ENCODE data around the gene LYL1. TPM values are rescaled to one million over a fixed set of nuclear protein-coding genes. Genes with fewer than 3 reads are reported as not detected.

Gene LYL1
- total and polyA plus RNA-seq, 2 of the 13 experiments (the other 11 are each of a cell fraction or from before 2014, with no cell fraction given), result 0.75 to 0.92 TPM

DNA sequence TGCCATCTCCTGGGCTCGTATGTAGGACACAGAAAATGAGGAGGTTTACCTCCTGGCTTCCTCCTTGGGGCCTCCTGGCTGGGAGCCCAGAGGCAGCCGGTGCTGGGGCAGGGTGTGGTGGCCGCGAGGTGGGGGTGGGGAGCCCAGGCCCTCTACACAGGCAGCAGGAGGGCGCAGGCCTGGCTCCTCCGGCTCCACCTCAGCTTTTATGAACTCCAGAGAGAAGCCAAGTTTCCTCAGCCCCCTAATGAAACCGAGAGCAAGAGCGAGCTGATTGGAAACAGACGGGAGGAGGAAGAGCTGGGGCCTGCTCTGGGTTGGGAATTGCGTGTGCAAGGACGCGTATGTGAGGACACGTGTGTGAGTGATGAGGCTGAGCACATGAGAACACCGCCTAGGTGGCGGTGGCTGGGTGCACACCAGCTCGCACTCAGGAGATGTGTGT, 23.1 kb downstream of the LYL1 start:
- no peaks in the 10 kb centered on the region for H3K79me2 ChIP-seq (ENCODE audit: insufficient read depth, low read length)
- FAIRE-seq (no peak), DNase-seq (ENCODE audit: low spot score) (no peak), ATAC-seq (no peak)
- no peak overlapping the region for H3K27ac ChIP-seq (ENCODE audit: extremely low read length, insufficient read depth, low read length)
- H3K27me3 ChIP-seq (ENCODE audit: control insufficient read depth in 1 of 2, insufficient read depth in 2 of 2, low read length in 2 of 2), result no peaks in the 10 kb centered on the region
- WGBS (ENCODE audit: low lambda C conversion rate), result 99% methylated on average over 11 of the region's 16 CpGs
- peaks cover 11% of the 10 kb centered on the region for H3K4me1 ChIP-seq (ENCODE audit: insufficient read depth, low read length)
- in situ Hi-C loops (cut with HindIII; ENCODE audit: extremely low pct_ligation_motif_present, low pct_unique_long_range_greater_than_20kb), result no loop called here
- H3K4me3 ChIP-seq (replicated peaks in 1 of 3; ENCODE audit: insufficient read depth in 1 of 3, low read depth in 2 of 3, low read length in 3 of 3), result no peak overlapping the region
- no peak for TF ChIP-seq ZZZ3 (CRISPR knock-in tag; IDR thresholded peaks at IDR 0.05; ENCODE audit: borderline replicate concordance)
- no peak for TF ChIP-seq MAF1 (CRISPR knock-in tag; IDR thresholded peaks at IDR 0.05; ENCODE audit: borderline replicate concordance)
- TF ChIP-seq, protein P1, sequence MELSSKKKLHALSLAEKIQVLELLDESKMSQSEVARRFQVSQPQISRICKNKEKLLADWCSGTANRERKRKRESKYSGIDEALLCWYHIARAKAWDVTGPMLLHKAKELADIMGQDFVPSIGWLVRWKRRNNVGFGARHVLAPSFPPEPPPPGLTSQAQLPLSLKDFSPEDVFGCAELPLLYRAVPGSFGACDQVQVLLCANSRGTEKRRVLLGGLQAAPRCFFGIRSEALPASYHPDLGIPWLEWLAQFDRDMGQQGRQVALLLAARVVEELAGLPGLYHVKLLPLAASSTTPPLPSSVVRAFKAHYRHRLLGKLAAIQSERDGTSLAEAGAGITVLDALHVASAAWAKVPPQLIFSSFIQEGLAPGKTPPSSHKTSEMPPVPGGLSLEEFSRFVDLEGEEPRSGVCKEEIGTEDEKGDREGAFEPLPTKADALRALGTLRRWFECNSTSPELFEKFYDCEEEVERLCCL (CRISPR knock-in tag; IDR thresholded peaks at IDR 0.05; ENCODE audit: borderline replicate concordance), result no peak
- TF ChIP-seq ZNF446 (CRISPR knock-in tag; IDR thresholded peaks at IDR 0.05), result no peak
- no peak for TF ChIP-seq RXRA (CRISPR knock-in tag; IDR thresholded peaks at IDR 0.05)
- no peak for TF ChIP-seq CCDC6 (CRISPR knock-in tag; IDR thresholded peaks at IDR 0.05)
- TF ChIP-seq RBM22 (optimal IDR thresholded peaks at IDR 0.05; ENCODE audit: low read length), result peak; percentile 33
- ChIA-PET CTCF (ENCODE audit: low intra/inter-chr PET ratio, low total read pairs) (no interaction called here), POLR2A (no interaction called here)
- BruUV-seq (replicated peaks), result no TSS peak
- intact Hi-C loops (cut with micrococcal nuclease; ENCODE audit: unreplicated experiment), result no loop called here
- H3K9ac ChIP-seq (ENCODE audit: insufficient read depth, low read depth, low read length), result no peak overlapping the region
- H3K4me2 ChIP-seq (ENCODE audit: low read depth, low read length), result no peak overlapping the region
- H2AFZ ChIP-seq (ENCODE audit: low read length), result no peak overlapping the region
- H3K9me3 ChIP-seq (ENCODE audit: low read length), result no peaks in the 10 kb centered on the region
- peaks cover 12 to 45% of the 10 kb centered on the region in 2 experiments for H3K36me3 ChIP-seq (replicated peaks in 1 of 2; ENCODE audit: control insufficient read depth in 1 of 2, insufficient read depth in 2 of 2, low read length in 2 of 2)
- H4K20me1 ChIP-seq (ENCODE audit: insufficient read depth, low read length), result no peaks in the 10 kb centered on the region

DNA sequence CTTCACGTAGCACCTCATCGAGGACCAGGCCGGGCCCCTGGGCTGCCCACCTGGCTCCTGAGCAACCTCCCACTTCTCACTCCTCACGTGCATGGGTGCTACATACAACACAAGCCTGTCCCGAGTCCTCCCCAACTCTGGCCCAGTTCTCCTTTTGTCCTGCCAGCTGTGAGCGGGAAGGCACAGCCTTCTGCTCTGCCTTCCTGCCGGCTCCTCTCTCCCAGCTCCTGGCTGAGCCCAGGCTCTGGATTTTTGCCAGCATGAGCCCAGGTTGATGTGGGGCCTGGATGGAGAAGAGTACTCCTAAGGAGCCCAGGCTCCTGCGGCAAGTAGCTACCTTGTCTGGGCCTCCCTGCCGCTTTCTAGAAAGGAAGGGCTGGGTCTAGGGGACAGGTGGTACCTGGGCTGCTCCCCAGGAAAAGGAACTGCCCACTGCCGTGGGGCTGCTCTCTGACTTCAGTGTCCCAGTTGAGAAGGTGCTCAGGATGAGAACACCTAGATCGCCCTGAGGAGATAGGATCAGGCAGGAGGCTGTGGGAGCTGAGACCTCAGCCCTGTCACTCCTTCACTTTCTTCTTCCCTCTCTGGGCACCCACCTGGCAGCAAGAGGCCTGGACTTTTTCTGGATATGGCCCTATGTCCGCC, 23.6 kb downstream of the LYL1 start:
- in situ Hi-C loops (cut with HindIII; ENCODE audit: extremely low pct_ligation_motif_present, low pct_unique_long_range_greater_than_20kb) (no loop called here), intact Hi-C loops (cut with micrococcal nuclease; ENCODE audit: unreplicated experiment) (no loop called here)
- Histone ChIP-seq H3K36me3 (replicated peaks in 1 of 2; ENCODE audit: control insufficient read depth in 1 of 2, insufficient read depth in 2 of 2, low read length in 2 of 2) (peaks cover 13 to 50% of the 10 kb centered on the region in 2 experiments), H3K27me3 (ENCODE audit: control insufficient read depth in 1 of 2, insufficient read depth in 2 of 2, low read length in 2 of 2) (no peaks in the 10 kb centered on the region), H3K27ac (ENCODE audit: extremely low read length, insufficient read depth, low read length) (no peak overlapping the region), H3K4me3 (replicated peaks in 1 of 3; ENCODE audit: insufficient read depth in 1 of 3, low read depth in 2 of 3, low read length in 3 of 3) (no peak overlapping the region), H3K4me2 (ENCODE audit: low read depth, low read length) (no peak overlapping the region), H3K4me1 (ENCODE audit: insufficient read depth, low read length) (peaks cover 11% of the 10 kb centered on the region), H3K79me2 (ENCODE audit: insufficient read depth, low read length) (no peaks in the 10 kb centered on the region), H3K9me3 (ENCODE audit: low read length) (no peaks in the 10 kb centered on the region), H3K9ac (ENCODE audit: insufficient read depth, low read depth, low read length) (no peak overlapping the region), H4K20me1 (ENCODE audit: insufficient read depth, low read length) (no peaks in the 10 kb centered on the region), H2AFZ (ENCODE audit: low read length) (no peak overlapping the region)
- DNase-seq (ENCODE audit: low spot score), result no peak
- no TSS peak for BruUV-seq (replicated peaks)
- no peak for ATAC-seq
- WGBS (ENCODE audit: low lambda C conversion rate), result 100% methylated on average over 9 of the region's 12 CpGs
- no peak for FAIRE-seq
- POLR2A ChIA-PET, result no interaction called here
- CTCF ChIA-PET (ENCODE audit: low intra/inter-chr PET ratio, low total read pairs), result no interaction called here
- TF ChIP-seq TOPORS (CRISPR knock-in tag; IDR thresholded peaks at IDR 0.05) (no peak), NAIF1 (CRISPR knock-in tag; IDR thresholded peaks at IDR 0.05; ENCODE audit: borderline replicate concordance) (no peak), TAF1 (CRISPR knock-in tag; IDR thresholded peaks at IDR 0.05) (no peak), MAFG (CRISPR knock-in tag; IDR thresholded peaks at IDR 0.05) (no peak), ZNF251 (CRISPR knock-in tag; IDR thresholded peaks at IDR 0.05) (no peak), SMAD9 (CRISPR knock-in tag; IDR thresholded peaks at IDR 0.05) (no peak)
- TF ChIP-seq, protein P2, sequence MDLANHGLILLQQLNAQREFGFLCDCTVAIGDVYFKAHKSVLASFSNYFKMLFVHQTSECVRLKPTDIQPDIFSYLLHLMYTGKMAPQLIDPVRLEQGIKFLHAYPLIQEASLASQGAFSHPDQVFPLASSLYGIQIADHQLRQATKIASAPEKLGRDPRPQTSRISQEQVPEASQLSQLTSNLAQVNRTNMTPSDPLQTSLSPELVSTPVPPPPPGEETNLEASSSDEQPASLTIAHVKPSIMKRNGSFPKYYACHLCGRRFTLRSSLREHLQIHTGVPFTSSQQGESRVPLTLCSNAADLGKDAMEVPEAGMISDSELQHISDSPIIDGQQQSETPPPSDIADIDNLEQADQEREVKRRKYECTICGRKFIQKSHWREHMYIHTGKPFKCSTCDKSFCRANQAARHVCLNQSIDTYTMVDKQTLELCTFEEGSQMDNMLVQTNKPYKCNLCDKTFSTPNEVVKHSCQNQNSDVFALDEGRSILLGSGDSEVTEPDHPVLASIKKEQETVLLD (CRISPR knock-in tag; IDR thresholded peaks at IDR 0.05; ENCODE audit: low read depth), result no peak
- TF ChIP-seq, protein P3, sequence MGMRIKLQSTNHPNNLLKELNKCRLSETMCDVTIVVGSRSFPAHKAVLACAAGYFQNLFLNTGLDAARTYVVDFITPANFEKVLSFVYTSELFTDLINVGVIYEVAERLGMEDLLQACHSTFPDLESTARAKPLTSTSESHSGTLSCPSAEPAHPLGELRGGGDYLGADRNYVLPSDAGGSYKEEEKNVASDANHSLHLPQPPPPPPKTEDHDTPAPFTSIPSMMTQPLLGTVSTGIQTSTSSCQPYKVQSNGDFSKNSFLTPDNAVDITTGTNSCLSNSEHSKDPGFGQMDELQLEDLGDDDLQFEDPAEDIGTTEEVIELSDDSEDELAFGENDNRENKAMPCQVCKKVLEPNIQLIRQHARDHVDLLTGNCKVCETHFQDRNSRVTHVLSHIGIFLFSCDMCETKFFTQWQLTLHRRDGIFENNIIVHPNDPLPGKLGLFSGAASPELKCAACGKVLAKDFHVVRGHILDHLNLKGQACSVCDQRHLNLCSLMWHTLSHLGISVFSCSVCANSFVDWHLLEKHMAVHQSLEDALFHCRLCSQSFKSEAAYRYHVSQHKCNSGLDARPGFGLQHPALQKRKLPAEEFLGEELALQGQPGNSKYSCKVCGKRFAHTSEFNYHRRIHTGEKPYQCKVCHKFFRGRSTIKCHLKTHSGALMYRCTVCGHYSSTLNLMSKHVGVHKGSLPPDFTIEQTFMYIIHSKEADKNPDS (CRISPR knock-in tag; IDR thresholded peaks at IDR 0.05), result no peak
